KOPT-K1 (cell line): ENCODE data around the gene CXorf65.

Source experiments
- H3K27ac ChIP-seq: fragments of 200-600 bp; sonication (generic); 2 replicates; pipeline ENCODE4 v1.5.1; 2016; ENCODE audit warnings: antibody characterized with exemption, mild to moderate bottlenecking, low read depth, low read length; ENCODE audit not compliant: poor library complexity, severe bottlenecking
- H3K36me3 ChIP-seq: fragments of 200-600 bp; sonication (generic); 2 replicates; pipeline ENCODE4 v1.5.1; 2017; ENCODE audit warnings: antibody characterized with exemption, mild to moderate bottlenecking, low read length, moderate library complexity; ENCODE audit not compliant: insufficient read depth
- H3K9me3 ChIP-seq: fragments of 200-600 bp; sonication (generic); 2 replicates; pipeline ENCODE4 v1.5.1; 2017; ENCODE audit warnings: antibody characterized with exemption, low read length, mild to moderate bottlenecking; ENCODE audit not compliant: insufficient read depth, poor library complexity, severe bottlenecking

CXorf65 gene

GRCh38 chrX:71056867-71057266, 49.7 kb downstream of the CXorf65 start:
- Histone ChIP-seq H3K9me3 (no peaks in the 10 kb centered on the region), H3K27ac (no peak overlapping the region), H3K36me3 (peaks cover 43% of the 10 kb centered on the region)
